GM21423 (cell line): ENCODE data around the gene UTY.
"Not testable (repeated sequence)": the region's sequence is repeated elsewhere in the genome, so short reads cannot be mapped to it uniquely, and the experiment has no call there.

Experiments
- ATAC-seq: cut with Tn5 transposase; IDR thresholded peaks from one replicate; pipeline ENCODE4 v1.9.1; 2021; ENCODE audit warnings: mild to moderate bottlenecking, moderate library complexity; ENCODE audit not compliant: unreplicated experiment

Gene UTY

DNA sequence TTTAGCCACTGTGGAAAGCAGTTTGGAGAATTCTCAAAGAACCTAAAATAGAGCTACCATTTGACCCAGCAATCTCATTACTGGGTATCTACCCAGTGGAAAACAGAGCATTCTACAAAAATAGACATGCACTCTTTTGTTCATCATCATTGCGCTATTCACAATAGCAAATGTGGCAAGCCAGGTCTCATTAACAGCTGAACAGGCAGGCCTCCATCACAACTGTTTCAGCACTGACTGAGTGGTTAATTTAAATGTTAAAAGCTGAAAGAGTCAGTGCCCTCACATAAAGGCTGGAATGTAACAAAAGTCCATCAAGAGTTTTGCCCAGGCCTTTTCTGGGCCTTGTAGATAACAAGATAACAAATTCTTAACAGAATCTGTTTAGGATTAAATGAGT, 166.9 kb downstream of the UTY start:
- no peak for ATAC-seq

DNA sequence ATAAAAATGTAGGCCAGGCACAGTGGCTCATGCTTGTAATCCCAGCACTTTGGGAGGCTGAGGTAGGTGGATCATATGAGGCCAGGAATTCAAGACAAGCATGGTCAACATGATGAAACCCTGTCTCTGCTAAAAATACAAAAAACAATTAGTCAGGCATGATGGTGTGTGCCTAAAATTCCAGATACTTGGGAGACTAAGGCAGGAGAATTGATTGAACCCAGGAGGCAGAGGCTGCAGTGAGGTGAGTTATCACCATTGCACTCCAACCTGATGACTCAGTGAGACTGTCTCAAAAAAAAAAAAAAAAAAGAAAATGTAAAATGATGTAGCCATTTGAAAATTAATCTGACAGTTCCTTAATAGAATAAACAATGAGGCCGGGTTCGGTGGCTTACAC, 171.9 kb downstream of the UTY start:
- no peak for ATAC-seq

DNA sequence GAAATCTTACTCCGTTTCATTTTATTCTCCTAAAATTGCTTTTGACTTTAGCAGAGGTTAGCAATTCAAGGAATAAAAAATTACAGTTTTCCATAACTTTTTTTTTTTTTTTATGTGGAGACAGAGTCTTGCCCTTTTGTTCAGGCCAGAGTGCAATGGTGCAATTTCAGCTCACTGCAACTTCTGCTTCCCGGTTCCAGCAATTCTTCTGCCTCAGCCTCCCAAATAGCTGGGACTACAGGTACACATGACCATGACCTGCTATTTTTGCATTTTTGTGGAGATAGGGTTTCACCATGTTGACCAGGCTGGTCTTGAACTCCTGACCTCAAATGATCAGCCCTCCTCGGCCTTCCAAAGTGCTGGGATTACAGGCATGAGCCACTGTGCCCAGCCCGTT, 179.0 kb downstream of the UTY start:
- ATAC-seq: no peak

DNA sequence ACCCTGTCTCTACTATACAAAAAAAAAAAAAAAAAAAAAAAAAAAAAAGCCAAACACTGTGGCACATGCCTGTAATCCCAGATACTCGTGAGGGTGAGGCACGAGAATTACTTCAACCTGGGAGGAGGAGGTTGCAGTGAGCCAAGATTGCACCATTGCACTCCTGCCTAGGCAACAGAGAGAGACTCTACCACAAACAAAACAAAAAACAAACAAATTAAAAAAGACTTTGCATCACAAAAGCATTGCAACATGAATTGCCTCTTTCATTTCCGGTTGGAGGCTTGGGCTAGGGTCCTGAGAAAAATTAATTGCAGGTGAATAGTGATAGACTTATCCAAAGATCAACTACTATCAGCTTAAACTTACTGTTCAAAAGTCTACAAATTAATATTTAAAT, 180.4 kb downstream of the UTY start:
- no peak for ATAC-seq

DNA sequence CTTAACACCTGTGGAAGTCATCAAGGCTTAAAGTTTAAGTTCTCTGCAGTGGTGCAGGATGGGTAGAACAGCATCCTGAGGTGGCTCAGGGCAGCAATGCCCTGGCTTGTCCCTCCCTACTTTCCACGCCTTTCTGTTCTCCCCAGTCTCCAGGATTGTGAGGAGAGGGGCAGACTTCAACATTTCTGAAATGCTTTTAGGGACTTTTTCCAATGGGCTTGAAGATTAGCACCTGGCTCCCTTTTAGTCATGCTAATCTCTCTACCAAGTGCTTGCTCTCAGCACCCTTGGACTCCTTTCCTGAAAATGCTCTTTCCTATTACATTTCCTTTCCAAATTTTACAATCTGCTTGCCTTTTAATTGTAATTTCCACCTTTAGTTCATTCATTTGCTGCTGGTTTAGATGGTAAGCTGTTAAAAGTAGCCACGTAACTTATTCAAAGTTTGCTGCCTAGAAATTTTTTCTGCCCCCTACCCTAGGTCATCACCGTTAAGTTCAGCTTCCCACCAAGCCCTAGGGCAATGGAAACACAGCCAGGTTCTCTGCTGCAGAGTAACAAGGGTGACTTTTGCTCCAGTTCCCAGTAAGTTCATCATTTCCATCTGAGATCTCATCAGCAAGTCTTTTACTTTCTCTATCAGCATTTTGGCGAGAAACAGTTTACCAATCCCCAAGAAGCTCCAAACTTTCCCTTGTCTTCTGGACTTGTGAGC, 183.5 kb downstream of the UTY start:
- no peak for ATAC-seq

DNA sequence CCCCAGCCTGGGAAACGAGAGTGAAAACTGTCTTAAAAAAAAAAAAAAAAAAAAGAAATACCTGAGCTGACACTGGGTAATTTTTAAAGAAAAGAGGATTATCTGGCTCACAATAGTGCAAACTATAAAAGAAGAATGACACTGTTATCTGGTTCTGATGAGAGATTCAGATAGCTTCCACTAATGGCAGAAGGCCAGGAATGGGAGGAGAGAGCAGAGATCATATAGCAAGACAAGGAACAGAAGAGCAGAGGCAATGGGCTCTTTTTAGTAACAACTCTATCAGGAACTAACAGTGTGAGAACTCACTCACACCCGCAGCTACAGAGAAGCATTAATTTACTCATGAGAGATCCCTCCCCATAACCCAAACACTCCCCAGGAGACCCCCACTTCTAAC, 184.8 kb downstream of the UTY start:
- no peak for ATAC-seq

DNA sequence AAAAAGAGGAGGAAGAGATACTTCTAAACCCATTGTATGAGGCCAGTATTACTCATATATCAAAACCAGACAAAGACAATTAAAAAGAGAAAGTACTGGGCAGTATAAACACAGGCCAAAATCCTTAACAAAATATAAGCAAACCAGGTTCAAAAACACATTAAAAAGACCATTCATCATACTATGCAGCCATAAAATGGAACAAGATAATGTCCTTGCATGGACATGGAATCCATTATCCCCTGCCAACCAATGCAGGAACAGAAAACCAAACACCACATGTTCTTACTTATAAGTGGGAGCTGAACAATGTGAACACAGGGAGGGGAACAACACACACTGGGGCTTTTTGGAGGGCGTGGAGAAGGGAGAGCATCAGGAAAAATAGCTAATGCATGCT, 188.6 kb downstream of the UTY start:
- ATAC-seq: no peak

DNA sequence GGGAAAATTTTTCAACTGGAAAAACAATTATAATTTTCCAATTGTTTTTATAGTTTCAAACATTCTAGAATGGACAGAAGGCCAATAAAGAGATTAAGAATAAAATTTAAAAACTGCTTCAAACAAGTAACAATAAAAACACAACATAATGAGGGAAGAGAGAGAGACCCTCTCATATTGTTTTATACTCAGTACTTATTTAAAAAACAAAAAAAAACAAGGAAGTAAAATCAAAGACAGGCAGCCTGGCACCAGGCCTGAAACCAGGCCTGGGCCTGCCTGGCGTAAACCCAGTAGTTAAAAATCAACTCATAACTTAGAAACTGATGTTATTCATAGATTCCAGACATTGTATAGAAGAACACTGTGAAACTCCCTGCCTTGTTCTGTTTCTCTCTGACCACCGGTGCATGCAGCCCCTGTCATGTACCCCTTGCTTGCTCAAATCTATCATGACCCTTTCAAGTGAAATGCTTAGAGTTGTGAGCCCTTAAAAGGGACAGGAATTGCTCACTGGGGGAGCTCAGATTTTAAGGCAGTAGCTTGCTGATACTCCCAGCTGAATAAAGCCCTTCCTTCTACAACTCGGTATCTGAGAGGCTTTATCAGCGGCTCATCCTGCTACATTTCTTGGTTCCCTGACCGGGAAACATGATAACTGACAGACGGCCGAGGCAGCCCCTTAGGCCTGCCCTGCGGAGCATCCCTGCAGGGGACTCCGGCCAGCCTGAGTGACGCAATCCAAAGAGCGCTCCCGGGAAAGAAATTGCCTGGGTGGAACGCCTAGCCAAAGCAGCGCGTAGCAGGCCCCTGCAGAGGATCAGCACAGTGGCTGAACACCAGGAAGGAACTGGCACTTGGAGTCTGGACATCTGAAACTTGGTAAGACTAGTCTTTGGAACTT, 197.4 kb downstream of the UTY start:
- not testable (repeated sequence) for ATAC-seq

DNA sequence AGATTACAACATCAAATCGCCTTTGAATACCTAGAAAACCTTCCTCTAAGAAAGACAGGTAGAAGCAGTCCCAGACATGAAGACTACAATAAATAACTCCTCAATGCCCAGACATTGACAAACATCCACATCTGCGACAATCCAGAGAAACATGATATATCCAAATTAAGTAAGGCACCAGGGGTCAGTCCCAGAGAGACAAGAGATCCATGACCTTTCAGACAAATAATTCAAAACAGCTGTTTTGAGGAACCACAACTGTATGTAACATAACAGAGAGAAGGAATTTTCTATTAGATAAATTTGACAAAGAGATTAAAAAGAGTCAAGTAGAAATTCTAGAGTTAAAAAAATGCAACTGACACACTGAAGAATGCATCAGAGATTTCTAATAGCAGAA, 200.3 kb downstream of the UTY start:
- ATAC-seq: no peak

DNA sequence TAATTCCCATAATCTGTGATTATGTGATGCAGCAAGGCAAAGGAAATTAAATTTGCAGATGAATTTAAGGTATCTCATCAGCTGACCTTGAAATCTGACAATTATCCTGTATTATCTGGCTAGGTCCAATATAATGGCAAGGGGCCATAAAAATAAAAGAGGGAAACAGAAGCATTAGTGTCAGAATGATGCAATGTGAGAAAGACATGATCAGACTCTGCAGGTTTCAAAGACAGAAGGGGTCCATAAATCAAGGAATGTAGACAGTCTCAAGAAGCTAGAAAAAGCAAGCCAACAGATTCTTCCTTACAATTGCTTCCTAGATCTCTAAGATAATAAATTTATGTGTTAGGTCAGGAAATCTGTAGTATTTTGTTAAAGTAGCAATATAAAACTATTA, 208.1 kb downstream of the UTY start:
- no peak for ATAC-seq

DNA sequence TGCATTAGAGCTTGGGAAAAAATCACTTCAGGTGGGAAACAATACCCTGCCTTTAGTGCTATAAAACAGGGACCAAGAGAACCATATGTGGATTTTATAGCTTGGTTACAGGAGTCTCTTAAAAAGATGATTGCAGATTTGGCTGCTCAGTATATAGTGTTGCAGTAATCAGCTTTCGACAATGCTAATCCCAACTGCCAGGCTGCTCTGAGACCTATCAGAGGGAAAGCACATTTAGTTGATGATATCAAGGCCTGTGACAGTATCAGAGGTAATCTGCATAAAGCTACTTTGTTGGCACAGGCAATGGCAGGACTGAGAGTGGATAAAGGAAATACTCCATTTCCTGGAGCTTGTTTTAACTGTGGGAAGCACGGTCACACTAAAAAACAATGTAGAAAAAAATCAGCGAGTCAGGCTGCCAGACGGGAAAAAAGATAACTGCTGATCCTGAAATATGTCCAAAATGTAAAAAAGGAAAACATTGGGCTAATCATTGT, 225.8 kb downstream of the UTY start:
- not testable (repeated sequence) for ATAC-seq

DNA sequence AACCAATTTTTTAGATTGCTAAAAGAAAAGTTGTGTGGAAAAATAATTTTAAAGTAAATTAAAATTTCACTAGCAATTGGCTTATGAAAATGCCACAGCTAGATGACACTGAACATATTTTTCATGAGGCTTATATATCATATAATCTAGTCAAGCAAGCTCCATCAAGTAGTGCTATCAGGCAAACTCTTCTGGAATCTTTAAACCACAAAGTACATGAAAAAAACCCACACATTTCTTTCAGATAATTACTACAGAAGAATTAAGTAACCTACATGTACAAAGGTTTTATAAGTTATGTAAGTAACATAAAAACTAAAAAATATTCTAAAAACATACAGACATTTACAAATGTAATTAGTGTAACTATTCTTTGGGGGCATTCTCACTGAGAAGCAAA, 229.4 kb downstream of the UTY start:
- ATAC-seq: no peak

DNA sequence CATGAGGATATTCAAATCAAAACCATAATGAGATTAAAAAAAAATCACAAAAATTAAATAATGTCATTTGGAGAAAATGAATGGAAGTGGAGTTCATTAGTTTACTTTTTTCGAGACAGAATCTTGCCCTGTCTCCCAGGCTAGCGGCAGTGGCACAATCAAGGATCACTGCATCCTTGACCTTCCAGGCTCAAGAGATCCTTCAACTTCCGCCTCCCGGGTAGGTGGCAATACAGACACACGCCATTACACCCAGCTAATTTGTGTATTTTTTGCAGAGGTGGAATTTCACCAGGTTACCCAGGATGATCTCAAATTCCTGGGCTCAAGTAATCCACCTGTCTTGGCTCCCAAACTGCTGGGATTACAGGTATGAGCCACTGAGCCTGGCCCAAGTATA, 236.1 kb downstream of the UTY start:
- ATAC-seq: no peak

DNA sequence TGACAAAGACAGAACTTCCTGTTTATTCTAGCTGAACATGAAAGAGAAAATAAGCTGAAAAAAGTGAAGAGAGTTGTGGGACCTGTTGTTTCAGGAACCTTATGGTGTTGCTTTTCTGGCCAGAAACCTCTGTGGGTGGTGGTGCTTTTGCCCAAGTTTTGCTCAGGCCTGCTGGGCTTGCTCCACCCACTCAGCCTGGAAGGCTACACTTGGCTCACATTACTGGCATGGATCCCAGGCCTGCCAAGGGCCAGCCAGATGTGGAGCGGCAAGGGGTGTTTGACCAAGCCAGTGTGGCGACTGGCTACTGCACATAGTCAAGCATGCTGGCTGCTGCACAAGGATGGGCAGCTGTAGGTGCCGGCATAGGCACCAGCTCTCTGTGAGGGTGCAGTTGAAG, 245.9 kb downstream of the UTY start:
- ATAC-seq: no peak

DNA sequence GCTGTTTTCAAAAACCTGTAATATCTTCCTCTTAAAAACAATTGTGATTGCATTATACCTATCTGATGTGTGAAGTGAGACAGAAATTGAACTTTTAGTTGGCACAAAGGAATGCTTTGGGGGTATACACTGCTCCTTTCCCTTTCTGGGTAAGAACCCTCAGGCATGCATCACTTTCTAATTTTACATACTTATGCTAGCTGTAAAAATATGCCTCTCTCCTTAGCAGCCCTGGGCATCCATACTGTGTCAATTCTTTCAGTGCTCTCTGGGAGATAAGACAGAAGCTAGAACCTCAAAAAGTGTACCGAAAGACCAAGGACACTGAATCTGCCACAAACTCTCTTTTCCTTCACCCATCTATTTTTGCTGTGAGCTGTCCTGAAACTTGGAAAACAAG, 246.7 kb downstream of the UTY start:
- no peak for ATAC-seq

DNA sequence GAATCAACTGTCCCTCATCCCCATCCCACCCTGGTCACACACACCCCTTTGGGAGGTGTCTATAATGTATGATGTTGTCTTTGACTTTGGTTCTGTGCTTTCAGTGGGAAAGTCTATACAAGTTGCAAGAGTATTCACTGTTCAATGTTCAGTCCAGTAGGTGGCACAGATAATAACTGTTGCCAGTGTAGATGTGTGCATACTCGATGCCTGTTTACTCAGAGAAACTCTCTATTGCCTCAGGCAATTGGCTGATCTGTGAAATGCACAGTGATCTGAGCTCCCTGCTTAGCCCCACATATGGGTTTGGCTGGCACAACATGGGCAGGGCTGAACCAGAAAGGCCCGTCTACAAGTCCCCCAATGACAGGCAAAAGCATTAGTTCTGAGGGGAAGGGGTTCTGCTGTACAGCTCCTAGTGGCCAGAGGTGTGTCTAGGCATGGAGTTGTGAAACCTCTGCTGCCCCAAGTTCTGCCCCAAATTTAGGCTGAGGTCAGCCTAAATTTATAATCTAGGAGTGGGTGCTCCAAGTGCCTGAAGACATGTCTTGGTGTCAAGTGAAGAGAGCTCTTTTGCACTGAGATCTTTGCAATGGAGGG, 252.4 kb downstream of the UTY start:
- no peak for ATAC-seq

DNA sequence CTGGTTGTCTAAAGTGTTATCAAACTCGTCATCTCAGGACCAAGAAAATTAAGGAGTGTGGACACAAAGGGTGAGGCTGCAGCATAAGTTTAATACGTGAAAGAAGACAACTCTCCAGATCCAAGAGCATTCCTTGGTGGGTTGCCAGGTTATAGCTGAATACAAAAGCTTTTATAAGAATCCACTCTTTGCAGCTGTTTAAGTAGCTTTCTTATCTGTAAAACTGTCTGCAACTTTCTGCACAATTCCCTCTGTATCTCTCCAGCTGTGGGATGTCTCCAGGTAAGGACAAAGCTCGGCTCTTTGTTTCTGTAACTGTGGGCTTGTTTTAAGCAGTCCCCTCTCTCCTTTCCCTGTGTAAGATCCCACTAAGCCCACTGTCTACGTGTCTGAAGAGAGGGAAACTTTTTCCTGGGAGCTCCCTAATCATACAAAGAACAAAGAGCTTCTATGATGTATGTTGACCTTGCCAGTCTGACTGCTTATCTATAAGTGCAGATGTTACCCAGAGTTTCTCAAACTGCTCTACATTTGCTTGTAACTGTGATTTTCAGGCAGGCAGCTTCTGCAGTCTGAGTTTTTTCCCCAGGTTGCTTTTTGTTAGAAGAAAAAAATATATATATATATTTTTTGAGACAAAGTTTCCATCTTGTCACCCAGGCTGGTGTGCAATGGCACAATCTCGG, 268.7 kb downstream of the UTY start:
- no peak for ATAC-seq

DNA sequence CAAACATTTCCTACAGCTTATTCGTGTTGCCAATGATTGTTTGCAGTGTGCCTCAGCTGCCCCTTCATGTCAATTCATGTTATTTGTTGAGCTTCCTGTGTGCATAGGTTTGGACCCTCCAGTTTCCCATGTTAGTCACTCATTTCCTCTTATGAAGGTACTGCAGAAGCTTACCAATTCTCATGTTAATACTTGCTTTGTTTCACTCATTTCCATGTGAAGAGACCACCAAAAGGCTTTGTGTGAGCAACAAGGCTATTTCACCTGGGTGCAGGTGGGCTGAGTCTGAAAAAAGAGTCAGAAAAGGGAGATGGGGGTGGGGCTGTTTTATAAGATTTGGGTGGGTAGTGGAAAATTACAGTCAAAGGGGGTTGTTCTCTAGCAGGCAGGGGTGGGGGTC, 274.6 kb downstream of the UTY start:
- ATAC-seq: no peak
